GM20431 (cell line): ENCODE measurements around the gene TMCO5A.

Experiments used
- in situ Hi-C: fragments of 300-500 bp; cut with MseI, MboI; formaldehyde crosslinking; loops from one replicate; pipeline ENCODE4 v1.15.0; 2020; ENCODE audit warnings: low sequenced_read_pairs; ENCODE audit not compliant: unreplicated experiment

Gene TMCO5A

DNA sequence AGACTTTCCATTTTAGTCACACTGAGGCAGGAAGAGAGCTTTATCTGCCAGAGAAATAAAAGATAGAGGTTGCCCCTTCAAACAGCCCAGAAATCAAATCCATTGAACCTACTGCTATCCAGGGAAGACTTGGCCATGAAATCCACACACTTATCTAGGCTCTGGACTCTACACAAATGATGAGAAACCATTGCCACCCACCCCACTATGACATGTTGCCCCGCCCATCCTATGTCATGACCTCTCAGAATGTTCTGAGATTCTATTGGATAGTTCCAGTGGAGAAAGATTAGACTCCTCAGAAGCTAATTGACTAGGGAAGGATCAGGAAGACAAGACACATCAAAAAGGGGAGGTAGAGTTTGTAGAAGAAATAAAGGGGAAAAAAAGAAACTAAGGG is at the start of gene TMCO5A:
TMCO5A (plus strand) TSS at position 301 of the 400 bp plus-strand sequence. CDS start 1,684 bp downstream, outside the sequence.
- in situ Hi-C loops, result no loop called here

DNA sequence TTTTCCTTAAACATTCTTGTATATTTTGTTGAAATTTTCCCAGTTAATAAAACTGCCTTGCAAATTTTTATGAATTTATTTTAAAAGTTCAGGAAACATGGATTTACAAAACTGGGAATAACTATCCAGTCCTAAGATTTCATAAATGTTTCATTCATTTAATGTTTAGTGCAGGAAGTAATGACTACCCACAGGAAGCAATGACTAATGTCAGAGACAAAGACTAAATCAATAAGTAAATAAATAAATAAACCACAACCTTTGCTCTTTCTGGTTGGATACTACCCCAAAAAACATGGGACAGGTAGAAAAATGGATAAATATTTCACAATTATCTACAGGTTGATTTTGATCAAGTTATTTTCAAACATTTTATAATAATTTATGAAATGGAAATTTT is 48.8 kb upstream of the TMCO5A start:
- in situ Hi-C loops, result no loop called here

DNA sequence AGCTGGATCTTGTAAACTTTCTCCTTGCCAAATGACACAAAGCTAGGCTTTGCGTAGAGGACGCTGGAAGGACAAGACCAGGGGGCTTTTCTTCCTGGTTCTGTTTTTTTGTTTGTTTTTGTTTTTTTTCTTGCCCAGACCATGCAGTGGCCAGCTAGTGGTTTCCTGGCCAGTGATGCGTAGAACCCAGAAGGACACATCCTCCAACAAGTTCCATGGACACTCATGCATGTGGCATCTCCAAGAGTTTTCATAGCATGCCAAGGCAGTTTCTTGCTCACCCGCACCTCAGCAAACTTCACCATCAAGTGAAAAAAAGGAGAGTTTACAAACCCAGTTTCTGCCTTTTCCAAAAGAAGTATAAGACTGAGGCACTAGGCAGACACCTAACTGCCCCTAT is 46.1 kb upstream of the TMCO5A start:
- in situ Hi-C loops, result no loop called here

DNA sequence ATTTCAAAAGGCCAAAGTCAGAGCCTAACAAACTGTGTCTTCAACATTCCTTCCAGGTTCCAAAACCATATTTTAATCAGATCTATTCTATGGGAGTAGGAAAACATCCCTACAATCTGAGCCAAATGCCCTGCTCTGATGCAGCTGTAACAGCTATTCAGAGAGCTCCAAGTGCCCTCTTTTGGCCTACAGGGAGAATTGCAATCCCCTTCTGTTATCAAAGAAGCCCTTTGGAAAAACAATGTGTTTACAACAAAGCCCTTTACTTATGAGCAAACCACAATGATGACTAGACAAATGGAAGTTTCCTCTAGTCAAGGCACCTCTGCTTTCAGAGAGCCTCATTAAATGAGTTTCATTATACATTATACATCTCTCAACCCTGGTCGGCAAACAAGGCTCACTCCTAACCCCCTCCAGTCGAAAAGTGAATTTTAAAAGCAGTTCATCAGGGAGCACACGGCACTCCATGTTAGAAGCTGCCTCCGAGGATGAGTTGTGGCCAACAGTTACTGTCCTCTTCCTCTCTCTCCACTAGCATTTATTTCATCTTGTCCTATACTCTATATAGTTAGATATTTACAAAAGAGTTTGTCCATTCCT is 42.6 kb upstream of the TMCO5A start:
- in situ Hi-C loops, result no loop called here

DNA sequence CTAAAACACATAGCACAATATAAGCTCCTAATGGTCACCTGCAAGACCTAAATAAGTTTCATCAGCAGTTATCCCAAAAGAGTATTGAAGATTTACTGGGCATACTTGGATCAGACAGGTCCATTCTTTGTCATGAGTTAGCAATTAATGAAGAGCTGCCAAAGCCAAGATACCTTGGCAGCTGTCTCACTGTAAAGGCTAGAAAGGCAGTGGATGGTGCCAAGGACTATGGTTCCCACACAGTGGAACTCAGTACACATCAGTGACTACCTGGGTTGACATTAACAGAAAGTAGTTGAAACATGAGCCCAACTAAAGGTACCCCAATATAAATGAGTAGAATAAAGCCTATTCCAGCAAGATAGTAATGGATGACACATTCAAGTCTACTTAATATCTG is 41.1 kb upstream of the TMCO5A start:
- in situ Hi-C loops, result no loop called here

DNA sequence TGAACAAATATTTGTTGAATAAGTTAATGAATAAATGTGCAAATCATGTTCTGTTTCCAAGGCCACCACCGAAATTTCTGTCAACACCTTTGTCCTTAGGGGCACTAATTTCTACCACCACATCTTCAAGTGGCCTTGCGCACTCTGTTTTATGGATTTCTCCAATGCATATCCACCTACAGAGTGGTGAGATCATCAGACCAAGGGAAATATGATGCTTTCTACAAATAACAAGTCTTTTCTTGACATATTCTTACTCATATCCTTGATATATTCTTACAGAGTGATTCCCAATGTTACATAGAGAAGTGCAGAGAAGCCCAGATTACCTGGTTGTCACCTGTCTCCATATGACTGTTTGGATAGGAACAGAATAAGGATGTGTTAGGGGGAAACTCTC is 36.1 kb upstream of the TMCO5A start:
- in situ Hi-C loops, result no loop called here

DNA sequence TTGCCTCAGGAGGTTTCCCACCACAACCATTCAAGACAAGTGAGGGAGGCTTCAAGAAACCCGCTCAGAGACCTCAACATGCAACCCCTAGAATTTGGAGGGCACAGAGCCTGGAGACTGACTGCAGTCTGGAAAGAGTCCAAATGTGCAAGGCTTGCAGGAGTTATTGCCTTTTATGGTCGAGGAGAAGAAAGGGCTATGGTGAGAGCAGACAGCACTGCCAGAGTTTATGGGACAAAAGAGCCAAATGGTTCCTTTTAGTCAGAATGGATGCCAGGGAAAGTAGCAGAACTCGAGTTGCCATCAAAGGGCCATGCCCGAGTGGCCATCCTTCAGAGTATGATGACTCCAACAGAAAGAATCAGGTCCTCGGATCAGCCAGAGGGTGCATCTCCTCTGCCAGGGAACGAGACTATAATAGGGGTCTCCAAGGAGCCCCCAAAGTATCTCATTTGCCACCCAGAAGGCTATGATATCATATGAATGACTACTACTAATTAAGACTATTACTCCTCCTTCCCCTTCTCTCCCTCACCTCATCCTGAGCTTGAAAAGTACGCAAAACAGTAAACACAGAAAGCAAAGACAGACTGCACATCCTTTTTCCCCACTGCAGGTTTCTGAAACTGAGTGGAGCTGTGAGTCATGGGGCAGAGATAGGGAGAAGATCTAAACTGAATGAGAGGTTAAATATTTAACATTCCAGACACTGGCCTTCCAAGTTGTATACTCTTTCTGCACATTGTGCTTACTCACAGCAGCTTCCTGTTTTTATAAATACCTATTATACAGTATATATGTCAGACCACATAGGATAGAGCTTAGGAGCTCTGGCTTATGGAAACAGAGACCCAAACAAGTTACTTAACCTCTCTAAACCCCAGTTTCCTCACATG is 33.9 kb upstream of the TMCO5A start:
- in situ Hi-C loops, result no loop called here

DNA sequence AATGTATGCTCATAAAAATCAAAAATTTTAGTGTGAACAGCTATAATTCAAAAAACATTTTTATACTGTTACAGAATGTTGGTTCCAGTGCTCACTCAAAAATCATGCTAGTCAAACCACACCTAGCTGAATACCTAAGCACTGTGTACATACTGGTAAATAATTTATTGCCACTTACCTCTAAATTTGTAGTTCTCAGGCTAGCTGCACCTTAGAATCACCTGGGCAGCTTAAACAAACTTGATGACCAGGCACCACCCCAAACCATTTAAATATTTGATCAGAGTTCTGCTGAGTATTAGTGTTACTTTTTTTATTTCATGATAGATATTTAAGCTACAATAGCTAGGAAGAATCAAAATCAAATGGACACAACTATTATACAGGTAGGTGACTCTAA is 32.3 kb upstream of the TMCO5A start:
- in situ Hi-C loops, result no loop called here

DNA sequence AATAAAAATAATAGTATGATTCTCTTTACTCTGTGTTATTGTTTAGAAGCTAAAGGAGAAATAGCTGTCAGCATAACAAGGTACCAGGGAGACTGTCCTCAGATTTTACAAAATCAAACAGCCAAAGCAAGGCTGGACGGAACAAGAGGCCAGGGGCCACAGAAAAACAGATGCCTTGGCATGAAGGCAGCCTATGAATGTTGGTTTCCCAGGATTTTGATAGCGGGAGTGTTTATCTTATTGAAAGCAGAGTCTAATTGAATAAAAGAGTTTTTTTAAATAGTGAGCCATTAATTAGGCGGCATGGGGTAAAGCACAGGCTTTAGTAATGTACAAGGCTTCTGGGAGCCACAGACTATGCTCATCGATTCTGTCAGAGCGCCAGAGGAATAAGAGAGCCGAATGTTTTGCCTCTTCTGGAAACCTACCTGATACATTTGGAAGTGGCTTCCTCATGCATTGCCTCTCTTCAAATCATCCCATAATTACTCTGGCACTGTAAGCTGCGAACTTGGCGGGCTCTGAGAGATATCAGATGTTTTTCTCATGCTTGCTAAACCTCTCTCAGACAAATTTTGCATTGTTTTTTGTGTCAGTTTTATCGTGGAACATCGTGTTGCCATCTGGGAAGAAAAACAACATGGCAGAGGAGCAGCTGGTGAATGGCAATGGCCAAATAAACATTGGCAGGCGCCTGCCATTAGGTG is 30.4 kb upstream of the TMCO5A start:
- in situ Hi-C loops, result no loop called here

DNA sequence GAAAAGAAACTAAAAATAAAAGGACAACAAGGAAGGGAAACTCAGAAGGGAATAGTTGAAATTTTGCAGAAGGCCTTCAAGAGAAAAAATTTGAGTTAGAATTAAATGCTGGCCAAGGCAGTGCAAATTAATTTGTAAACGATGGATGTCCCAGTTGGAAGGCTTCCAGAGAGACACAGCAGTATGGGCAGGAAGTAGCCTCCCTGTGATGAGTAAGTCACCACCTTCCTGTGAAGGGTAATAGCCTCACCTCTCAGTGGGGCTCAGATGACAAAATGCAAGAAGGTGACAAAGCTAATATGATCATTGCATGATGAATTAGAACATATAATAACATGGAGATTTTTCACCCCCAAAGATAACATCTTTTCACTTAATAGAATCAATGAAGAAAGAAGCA is 27.3 kb upstream of the TMCO5A start:
- in situ Hi-C loops, result no loop called here

DNA sequence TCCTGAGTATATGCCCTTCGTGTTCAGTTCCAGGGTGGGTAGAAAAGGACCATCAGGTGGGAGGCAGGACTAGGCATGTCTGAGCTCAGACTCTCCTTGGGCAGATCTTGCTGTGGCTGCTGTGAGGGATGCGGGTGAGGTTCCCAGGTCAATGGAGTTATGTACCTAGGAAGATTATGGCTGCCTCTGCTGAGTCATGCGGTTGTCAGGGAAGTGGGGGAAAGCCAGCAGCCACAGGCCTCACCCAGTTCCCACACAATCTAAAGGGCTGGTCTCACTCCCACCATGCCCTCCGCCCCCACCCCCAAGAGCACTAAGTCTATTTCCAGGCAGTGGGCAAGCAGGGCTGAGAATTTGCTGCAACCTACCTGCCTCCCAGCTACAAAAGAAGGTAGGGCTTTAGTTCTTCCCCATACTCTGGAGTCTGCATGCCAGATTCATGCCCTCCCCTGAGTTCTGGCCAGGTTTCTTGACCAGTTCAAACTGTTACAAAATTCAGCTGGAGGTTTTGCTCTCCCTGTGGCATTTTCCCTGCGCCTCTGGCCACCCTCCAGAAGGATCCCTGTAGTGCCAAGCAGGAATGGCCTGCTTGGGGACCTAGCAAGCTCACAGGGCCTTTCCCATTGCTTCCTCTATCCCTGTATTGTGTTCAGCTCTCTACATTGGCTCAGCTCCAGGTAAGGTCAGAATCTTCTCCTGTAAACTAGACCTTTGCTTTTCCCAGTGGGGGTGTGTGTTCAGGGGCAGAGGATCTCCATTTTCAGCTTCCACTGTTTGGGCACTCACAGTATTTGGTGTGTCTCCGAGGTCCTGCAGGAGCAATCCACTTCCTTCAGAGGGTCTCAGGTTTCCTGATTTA is 12.7 kb upstream of the TMCO5A start:
- in situ Hi-C loops, result no loop called here

DNA sequence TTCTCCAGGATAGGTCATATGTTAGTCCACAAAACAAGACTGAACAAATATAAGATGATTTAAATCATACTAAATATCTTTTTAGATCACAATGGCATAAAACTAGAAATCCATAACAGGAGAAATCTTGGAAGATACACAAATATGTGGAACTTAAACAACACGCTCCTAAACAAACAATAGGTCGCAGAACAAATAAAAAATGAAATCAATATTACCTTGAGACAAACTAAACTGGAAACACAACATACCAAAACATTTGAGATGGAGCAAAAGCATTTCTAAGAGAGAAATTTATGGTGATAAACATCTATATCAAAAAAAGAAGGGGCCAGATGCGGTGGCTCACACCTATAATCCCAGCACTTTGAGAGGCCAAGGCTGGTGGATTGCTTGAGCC is 8.3 kb upstream of the TMCO5A start:
- in situ Hi-C loops, result no loop called here

DNA sequence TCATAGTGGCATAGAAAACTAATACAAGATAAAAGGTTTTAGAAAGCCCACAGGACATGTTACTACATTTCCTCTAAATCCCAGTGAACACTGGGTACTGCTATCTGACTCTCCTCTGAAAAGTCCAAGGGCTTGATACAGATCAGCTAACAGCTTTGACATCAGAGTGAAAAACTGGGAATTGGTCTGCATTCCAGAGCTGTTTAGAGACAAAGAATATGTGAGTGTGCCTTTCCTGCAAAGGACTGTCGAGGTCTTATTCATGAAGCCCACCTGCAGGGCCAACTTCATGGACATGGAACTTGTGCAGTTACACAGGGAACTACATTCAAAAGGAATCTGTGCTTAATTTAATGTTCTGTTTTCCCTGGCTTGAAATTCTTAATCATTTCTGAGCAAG is 5.2 kb upstream of the TMCO5A start:
- in situ Hi-C loops, result no loop called here

DNA sequence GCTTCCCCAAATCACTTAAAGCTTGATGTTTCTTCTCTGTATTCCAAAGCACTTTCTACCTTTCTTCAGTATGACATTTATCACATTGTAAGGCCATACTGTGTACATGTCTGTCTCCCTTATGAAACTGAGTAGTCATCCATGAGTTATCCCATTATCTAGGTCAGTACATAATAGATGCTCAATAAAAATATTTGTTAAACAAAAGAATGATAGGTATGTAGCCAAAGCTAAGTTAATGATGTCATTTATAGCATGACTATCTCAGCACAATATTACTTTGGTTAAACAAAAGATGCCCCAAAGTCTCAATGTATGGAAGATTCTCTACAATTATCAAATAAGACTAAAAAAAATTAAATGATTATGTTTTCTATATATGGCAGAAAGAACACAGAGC is 3.1 kb upstream of the TMCO5A start:
- in situ Hi-C loops, result no loop called here

DNA sequence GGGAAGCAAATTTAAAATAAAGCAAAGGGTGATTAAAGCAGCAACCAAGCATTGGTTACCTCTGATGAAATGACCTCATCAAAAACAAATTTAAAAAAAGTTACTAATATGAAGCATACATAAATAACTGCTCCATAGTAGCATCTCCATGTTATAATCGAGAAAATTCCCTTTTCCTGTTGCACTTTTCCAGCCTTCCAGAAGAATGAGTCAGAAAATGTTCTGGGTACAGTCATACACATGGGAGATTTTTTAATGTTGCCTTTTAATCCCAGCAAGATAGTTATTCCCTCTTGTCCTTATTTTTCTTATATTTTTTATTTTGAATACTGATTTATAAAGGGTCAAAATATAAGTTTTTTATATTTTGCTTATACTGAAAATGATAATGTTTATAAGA is 2.6 kb upstream of the TMCO5A start:
- in situ Hi-C loops, result no loop called here

DNA sequence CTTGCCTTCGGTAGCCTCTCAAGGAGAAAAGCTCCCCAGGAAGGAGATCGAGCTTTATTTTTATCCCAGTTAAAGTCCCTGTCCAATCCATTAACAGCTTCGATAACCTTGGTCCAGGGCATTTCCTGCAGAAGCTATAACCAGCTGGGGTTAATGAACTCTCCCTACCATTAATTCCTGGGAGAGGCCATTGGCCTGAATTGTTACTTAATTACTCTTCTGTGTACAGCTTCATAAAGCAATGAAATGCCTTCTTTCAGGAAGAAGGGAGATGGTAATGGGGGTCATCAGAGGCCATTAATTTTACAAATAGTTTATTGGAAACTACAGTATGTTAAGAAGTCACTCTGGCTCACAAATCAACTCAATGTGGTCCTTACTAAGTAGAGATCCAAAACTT is 1.9 kb upstream of the TMCO5A start:
- in situ Hi-C loops, result no loop called here

DNA sequence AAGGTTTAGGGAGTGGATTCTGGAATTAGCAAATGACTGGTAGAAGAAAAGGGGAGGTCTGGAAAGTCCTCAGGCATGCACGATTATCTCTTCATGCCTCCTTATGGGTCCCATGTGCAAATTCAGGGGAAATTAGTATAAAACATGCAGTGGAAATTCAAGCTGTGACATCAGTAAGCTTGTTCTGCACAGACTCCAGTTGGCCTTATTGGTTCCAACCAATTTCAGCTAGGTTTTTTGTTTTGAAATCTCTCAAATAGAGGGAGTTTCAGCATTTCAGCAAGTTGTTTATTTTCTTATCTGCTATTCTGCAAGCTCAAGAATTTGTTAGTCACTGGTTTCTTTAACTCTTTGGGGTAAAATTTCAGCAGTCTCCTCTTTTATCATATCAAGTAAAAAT is 774 bp upstream of the TMCO5A start:
- in situ Hi-C loops, result no loop called here

DNA sequence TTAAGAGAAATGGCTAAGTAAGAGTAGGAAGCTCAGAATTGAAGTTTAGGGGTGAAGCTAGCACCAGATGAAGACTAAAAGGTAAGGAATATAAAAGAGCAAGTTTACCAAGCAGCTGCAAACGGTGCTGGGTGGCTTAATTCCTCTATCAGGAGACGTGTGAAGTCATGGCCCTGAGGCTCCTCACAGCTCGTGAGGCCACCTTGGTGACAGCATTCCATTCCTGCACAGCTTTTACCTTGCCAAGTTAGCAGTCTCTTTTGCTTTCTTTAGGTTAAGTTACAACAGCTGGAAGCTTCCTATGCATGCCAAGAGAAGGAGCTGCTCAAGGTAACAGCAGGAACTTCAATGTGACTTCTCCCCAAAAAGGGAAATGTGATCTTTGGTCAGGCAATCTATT is 6.4 kb downstream of the TMCO5A start:
- in situ Hi-C loops, result no loop called here

DNA sequence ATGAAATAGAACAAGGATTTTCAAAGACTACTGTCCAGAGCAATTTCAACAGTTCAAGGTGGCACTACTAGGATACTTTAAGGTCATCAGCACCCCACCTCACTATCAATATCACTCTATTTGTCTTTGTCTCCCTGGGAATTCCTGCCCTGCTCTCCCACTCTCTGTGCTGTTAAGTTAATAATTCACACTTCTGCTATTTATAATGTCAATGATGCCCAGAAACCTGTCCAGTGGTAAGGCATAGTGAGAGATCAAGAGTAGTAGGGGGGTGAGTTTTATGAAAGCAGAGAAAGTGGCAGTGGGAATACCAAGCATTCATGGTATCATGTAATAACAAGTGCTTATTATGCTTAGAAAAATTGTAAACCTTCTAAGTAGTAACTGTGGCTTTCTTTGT is 7.3 kb downstream of the TMCO5A start:
- in situ Hi-C loops, result no loop called here

DNA sequence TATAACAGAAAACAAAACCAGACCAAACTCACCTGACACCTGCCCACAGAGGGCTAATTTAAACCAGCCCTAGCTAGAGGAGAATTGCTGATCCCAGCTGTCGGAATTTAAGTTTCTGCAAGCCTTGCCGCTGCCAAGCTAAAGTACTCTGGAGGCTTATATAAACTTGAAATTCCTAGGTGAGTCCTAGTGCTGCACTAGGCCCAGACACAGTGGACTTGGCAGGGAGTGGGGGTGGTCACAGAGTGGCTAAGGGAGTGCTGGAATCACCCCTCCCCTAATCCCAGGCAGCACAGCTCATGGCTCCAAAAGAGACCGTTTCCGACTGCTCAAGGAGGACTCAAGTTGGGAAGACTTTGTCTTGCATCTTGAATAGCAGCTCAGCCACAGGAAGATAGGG is 17.6 kb downstream of the TMCO5A start:
- in situ Hi-C loops, result no loop called here
